ENCODE measurements around the gene RFT1. TPM values are rescaled to one million over a fixed set of nuclear protein-coding genes. Genes with fewer than 3 reads are reported as not detected.

The RFT1 gene
- total and polyA plus RNA-seq, 2 donors (not counting 3 experiments of a cell fraction or from before 2014, with no cell fraction given): 29.8 to 39.9 TPM

DNA sequence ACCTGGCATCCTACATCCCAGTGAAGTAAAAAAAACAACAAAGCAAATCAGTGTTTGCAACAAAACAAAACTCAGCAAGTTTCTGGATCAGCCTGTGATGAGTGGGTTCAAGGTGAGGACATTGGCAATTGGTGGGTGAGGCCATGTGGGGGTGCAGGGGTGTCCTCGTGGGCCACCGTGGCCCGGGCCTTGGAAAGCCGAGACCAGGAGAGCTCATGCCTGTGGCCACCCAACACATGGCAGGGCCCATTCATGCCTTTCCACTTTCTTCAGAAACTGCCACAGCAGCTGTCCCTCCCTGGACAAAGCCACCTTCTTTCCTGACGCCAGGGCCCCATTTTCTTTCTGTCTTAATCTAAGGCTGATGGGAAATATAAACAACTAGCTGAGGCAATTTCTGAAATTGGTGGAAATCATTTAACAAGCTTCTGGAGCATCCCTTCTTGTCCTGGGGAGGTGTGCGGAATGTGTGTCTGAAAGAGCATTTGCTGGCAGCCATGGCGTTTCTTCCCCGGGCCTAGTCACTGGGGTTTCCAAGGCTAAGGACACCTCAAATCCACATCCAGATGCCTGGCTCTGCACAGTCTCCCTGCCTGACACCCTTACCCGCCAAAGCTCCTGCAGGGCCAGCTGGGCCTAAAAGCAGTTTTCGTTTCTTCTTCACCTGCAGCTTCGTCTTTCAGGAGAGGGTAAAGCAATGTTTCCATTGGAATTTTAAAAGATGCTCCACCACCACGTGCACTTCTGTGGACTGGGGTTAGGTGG, 50.3 kb downstream of the RFT1 start:
- Histone ChIP-seq H2AFZ (ENCODE audit: low read depth, low read length) (no peak overlapping the region), H3K9me1 (replicated peaks; ENCODE audit: control insufficient read depth, extremely low read depth, insufficient read depth, low read length) (no peaks in the 10 kb centered on the region), H3K4me2 (ENCODE audit: insufficient read depth, low read length) (no peak overlapping the region), H3K4me3 (replicated peaks in 1 of 3; ENCODE audit: insufficient read depth in 1 of 3, low read depth in 1 of 3, low read length in 3 of 3) (no peak overlapping the region), H3K27ac (ENCODE audit: insufficient read depth, low read depth, low read length) (no peak overlapping the region), H3K9ac (replicated peaks; ENCODE audit: extremely low read depth, insufficient read depth, low read length) (no peak overlapping the region), H3K36me3 (ENCODE audit: control insufficient read depth in 2 of 2, extremely low read depth in 1 of 2, insufficient read depth in 2 of 2, low read length in 2 of 2) (no peaks in the 10 kb centered on the region), H4K20me1 (replicated peaks; ENCODE audit: control insufficient read depth, extremely low read depth, insufficient read depth, low read length) (no peaks in the 10 kb centered on the region), H3K9me3 (replicated peaks; ENCODE audit: control insufficient read depth, insufficient read depth, low read length) (no peaks in the 10 kb centered on the region), H3K4me1 (ENCODE audit: control insufficient read depth, extremely low read depth, insufficient read depth, low read length) (no peaks in the 10 kb centered on the region), H3K79me2 (ENCODE audit: control insufficient read depth, insufficient read depth, low read length) (no peaks in the 10 kb centered on the region), H3K27me3 (ENCODE audit: control insufficient read depth in 2 of 2, insufficient read depth in 2 of 2, low read length in 2 of 2) (no peaks in the 10 kb centered on the region)
- FAIRE-seq: no peak
- dilution Hi-C loops (cut with MboI; ENCODE audit: extremely low pct_ligation_motif_present, low sequenced_read_pairs) (no loop called here), intact Hi-C loops (cut with micrococcal nuclease) (no loop called here)
- TF ChIP-seq JUN (IDR thresholded peaks at IDR 0.05; ENCODE audit: borderline replicate concordance, insufficient read depth, insufficient read length, low read depth): no peak
- TF ChIP-seq MYC (IDR thresholded peaks at IDR 0.05; ENCODE audit: low read depth, low read length): no peak
- TF ChIP-seq CTCF (IDR thresholded peaks at IDR 0.05; ENCODE audit: extremely low read depth in 1 of 2, insufficient read depth in 1 of 2, low read depth in 1 of 2, low read length in 2 of 2): no peak
- TF ChIP-seq, protein P1, sequence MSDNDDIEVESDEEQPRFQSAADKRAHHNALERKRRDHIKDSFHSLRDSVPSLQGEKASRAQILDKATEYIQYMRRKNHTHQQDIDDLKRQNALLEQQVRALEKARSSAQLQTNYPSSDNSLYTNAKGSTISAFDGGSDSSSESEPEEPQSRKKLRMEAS (IDR thresholded peaks at IDR 0.05; ENCODE audit: insufficient read depth, insufficient read length): no peak
- TF ChIP-seq FOS (IDR thresholded peaks at IDR 0.05; ENCODE audit: borderline replicate concordance, insufficient read depth, low read length): no peak
- no peak for TF ChIP-seq GATA2 (IDR thresholded peaks at IDR 0.05; ENCODE audit: insufficient read depth, insufficient read length, low read depth, low read length)
- TF ChIP-seq EZH2 (IDR thresholded peaks at IDR 0.05; ENCODE audit: borderline replicate concordance, low read depth, low read length, severe bottlenecking): no peak
- no peak for TF ChIP-seq POLR2A (IDR thresholded peaks at IDR 0.05; ENCODE audit: low read depth, low read length)
- TF ChIP-seq POLR2AphosphoS5 (IDR thresholded peaks at IDR 0.05; ENCODE audit: insufficient read depth, low read depth, low read length): no peak
- DNase-seq (ENCODE audit: low read depth, low spot score): no peak
- ChIA-PET CTCF (interaction anchor here (1.0 to 1.6 kb wide), 4 partner anchors 11 to 34 kb away, joined by 3 to 4 read pairs (median 3); no protein-coding TSS in a partner anchor), POLR2A (no interaction called here)
- BruUV-seq (replicated peaks): no TSS peak
